Stomach smooth muscle (tissue), 2 donors: ENCODE measurements around the gene DIS3L2.

Experiments
- H3K27ac ChIP-seq: one replicate; pipeline ENCODE4 v1.7.0; 2013; ENCODE audit warnings: mild to moderate bottlenecking, low read length, inconsistent platforms
- H3K27me3 ChIP-seq, 2 donors: one replicate each; pipeline ENCODE4 v1.7.0; 2013; ENCODE audit warnings: low read length in 2 of 2; ENCODE audit not compliant: insufficient read depth in 2 of 2, control insufficient read depth in 1 of 2
- H3K36me3 ChIP-seq, 2 donors: one replicate each; pipeline ENCODE4 v1.7.0; 2013; ENCODE audit warnings: low read length in 2 of 2; ENCODE audit not compliant: control insufficient read depth in 2 of 2, insufficient read depth in 2 of 2
- H3K4me1 ChIP-seq: one replicate; pipeline ENCODE4 v1.7.0; 2013; ENCODE audit warnings: low read length; ENCODE audit not compliant: control insufficient read depth, insufficient read depth
- H3K4me3 ChIP-seq, 2 donors: one replicate each; pipeline ENCODE4 v1.7.0; 2013; ENCODE audit warnings: low read length in 2 of 2
- H3K9ac ChIP-seq, 2 donors: one replicate each; pipeline ENCODE4 v1.7.0; 2013; ENCODE audit warnings: low read length in 2 of 2, mild to moderate bottlenecking in 1 of 2
- H3K9me3 ChIP-seq, 2 donors: one replicate each; pipeline ENCODE4 v1.7.0; 2013; ENCODE audit warnings: low read length in 2 of 2; ENCODE audit not compliant: control insufficient read depth in 2 of 2
- donor health status: healthy.
- donor health status: Pancreatic carcinoma.

The DIS3L2 gene

GRCh38 chr2:232281858-232282507 lies 320.5 kb downstream of the DIS3L2 start:
- peaks cover 0 to 5% of the 10 kb centered on the region in 2 donors for H3K9me3 ChIP-seq
- H3K4me1 ChIP-seq, result peaks cover 3% of the 10 kb centered on the region
- H3K36me3 ChIP-seq, result peaks cover 0 to 7% of the 10 kb centered on the region in 2 donors
- no peak overlapping the region for H3K9ac ChIP-seq
- H3K27ac ChIP-seq, result no peak overlapping the region
- no peak overlapping the region for H3K4me3 ChIP-seq
- H3K27me3 ChIP-seq, result no peaks in the 10 kb centered on the region

- peaks cover 0 to 7% of the 10 kb centered on the region in 2 donors for H3K36me3 ChIP-seq
- H3K4me3 ChIP-seq, result no peak overlapping the region
- H3K9ac ChIP-seq, result no peak overlapping the region
- no peaks in the 10 kb centered on the region for H3K27me3 ChIP-seq
- peaks cover 2% of the 10 kb centered on the region for H3K4me1 ChIP-seq
- peaks cover 0 to 5% of the 10 kb centered on the region in 2 donors for H3K9me3 ChIP-seq
- no peak overlapping the region for H3K27ac ChIP-seq
Observed at GRCh38 chr2:232282508-232283055, 321.1 kb downstream of the DIS3L2 start.

GRCh38 chr2:232286001-232286868 lies 324.7 kb downstream of the DIS3L2 start:
- no peak overlapping the region for H3K9ac ChIP-seq
- H3K9me3 ChIP-seq, result no peaks in the 10 kb centered on the region
- H3K27ac ChIP-seq, result no peak overlapping the region
- peaks cover 0 to 7% of the 10 kb centered on the region in 2 donors for H3K36me3 ChIP-seq
- no peak overlapping the region for H3K4me3 ChIP-seq
- no peaks in the 10 kb centered on the region for H3K27me3 ChIP-seq
- peaks cover 2% of the 10 kb centered on the region for H3K4me1 ChIP-seq

- Histone ChIP-seq H3K9me3 (no peaks in the 10 kb centered on the region), H3K27me3 (no peaks in the 10 kb centered on the region), H3K4me1 (peaks cover 2% of the 10 kb centered on the region), H3K4me3 (no peak overlapping the region), H3K36me3 (peaks cover 0 to 7% of the 10 kb centered on the region in 2 donors), H3K27ac (no peak overlapping the region), H3K9ac (no peak overlapping the region)
Observed at GRCh38 chr2:232287316-232287715, 325.8 kb downstream of the DIS3L2 start.

- Histone ChIP-seq H3K27ac (no peak overlapping the region), H3K4me3 (no peak overlapping the region), H3K9me3 (no peaks in the 10 kb centered on the region), H3K27me3 (no peaks in the 10 kb centered on the region), H3K36me3 (peaks cover 0 to 7% of the 10 kb centered on the region in 2 donors), H3K9ac (no peak overlapping the region), H3K4me1 (peaks cover 4% of the 10 kb centered on the region)
Observed at GRCh38 chr2:232288489-232289030, 327.0 kb downstream of the DIS3L2 start.

- peaks cover 4% of the 10 kb centered on the region for H3K4me1 ChIP-seq
- no peak overlapping the region for H3K27ac ChIP-seq
- no peaks in the 10 kb centered on the region for H3K9me3 ChIP-seq
- H3K36me3 ChIP-seq, result peaks cover 0 to 5% of the 10 kb centered on the region in 2 donors
- H3K4me3 ChIP-seq, result no peak overlapping the region
- H3K9ac ChIP-seq, result no peak overlapping the region
- no peaks in the 10 kb centered on the region for H3K27me3 ChIP-seq
Observed at GRCh38 chr2:232290668-232291067, 329.2 kb downstream of the DIS3L2 start.

GRCh38 chr2:232291343-232291742 lies 329.8 kb downstream of the DIS3L2 start:
- Histone ChIP-seq H3K27ac (no peak overlapping the region), H3K27me3 (no peaks in the 10 kb centered on the region), H3K4me3 (no peak overlapping the region), H3K9ac (no peak overlapping the region), H3K36me3 (peaks cover 0 to 5% of the 10 kb centered on the region in 2 donors), H3K4me1 (peaks cover 4% of the 10 kb centered on the region), H3K9me3 (no peaks in the 10 kb centered on the region)

GRCh38 chr2:232292395-232293154 lies 331.1 kb downstream of the DIS3L2 start:
- Histone ChIP-seq H3K4me3 (no peak overlapping the region), H3K36me3 (peaks cover 0 to 8% of the 10 kb centered on the region in 2 donors), H3K9me3 (no peaks in the 10 kb centered on the region), H3K9ac (no peak overlapping the region), H3K4me1 (peaks cover 2% of the 10 kb centered on the region), H3K27ac (no peak overlapping the region), H3K27me3 (no peaks in the 10 kb centered on the region)

GRCh38 chr2:232293191-232293590 lies 331.7 kb downstream of the DIS3L2 start:
- H3K9ac ChIP-seq, result no peak overlapping the region
- H3K4me3 ChIP-seq, result no peak overlapping the region
- H3K36me3 ChIP-seq, result peaks cover 0 to 8% of the 10 kb centered on the region in 2 donors
- H3K27me3 ChIP-seq, result no peaks in the 10 kb centered on the region
- H3K27ac ChIP-seq, result no peak overlapping the region
- H3K9me3 ChIP-seq, result no peaks in the 10 kb centered on the region
- H3K4me1 ChIP-seq, result peaks cover 2% of the 10 kb centered on the region

GRCh38 chr2:232295971-232296370 lies 334.5 kb downstream of the DIS3L2 start:
- Histone ChIP-seq H3K9me3 (no peaks in the 10 kb centered on the region), H3K27me3 (no peaks in the 10 kb centered on the region), H3K27ac (no peak overlapping the region), H3K4me1 (peaks cover 2% of the 10 kb centered on the region), H3K9ac (no peak overlapping the region), H3K36me3 (peaks cover 3 to 14% of the 10 kb centered on the region in 2 donors), H3K4me3 (no peak overlapping the region)
